HEK293 (cell line): ENCODE measurements around the gene TSNAX.

Experiments used
- FEZF1 ChIP-seq: fragments of 450-650 bp; formaldehyde crosslinking; IDR thresholded peaks from 2 replicates; pipeline ENCODE4 v1.5.1; 2016; ENCODE audit warnings: missing biosample characterization, missing genetic modification characterization
- GLIS1 ChIP-seq: fragments of 450-650 bp; formaldehyde crosslinking; IDR thresholded peaks from 2 replicates; pipeline ENCODE4 v1.5.1; 2016; ENCODE audit warnings: missing biosample characterization, missing genetic modification characterization
- SP2 ChIP-seq: fragments of 450-650 bp; formaldehyde crosslinking; IDR thresholded peaks from 2 replicates; pipeline ENCODE4 v1.5.1; 2016; ENCODE audit warnings: missing biosample characterization, missing genetic modification characterization
- WT1 ChIP-seq: fragments of 450-650 bp; formaldehyde crosslinking; IDR thresholded peaks from 2 replicates; pipeline ENCODE4 v1.5.1; 2016; ENCODE audit warnings: missing biosample characterization, missing genetic modification characterization
- ZBTB1 ChIP-seq: fragments of 450-650 bp; formaldehyde crosslinking; IDR thresholded peaks from 2 replicates; pipeline ENCODE4 v1.5.1; 2016; ENCODE audit warnings: missing biosample characterization, missing genetic modification characterization
- ZBTB7A ChIP-seq: fragments of 450-650 bp; formaldehyde crosslinking; IDR thresholded peaks from 2 replicates; pipeline ENCODE4 v1.5.1; 2016; ENCODE audit warnings: low read depth, missing biosample characterization, missing genetic modification characterization
- ZNF138 ChIP-seq: fragments of 450-650 bp; formaldehyde crosslinking; IDR thresholded peaks from 2 replicates; pipeline ENCODE4 v1.5.1; 2016; ENCODE audit warnings: missing biosample characterization, missing genetic modification characterization, borderline replicate concordance
- ZNF157 ChIP-seq: fragments of 450-650 bp; formaldehyde crosslinking; IDR thresholded peaks from 2 replicates; pipeline ENCODE4 v1.5.1; 2016; ENCODE audit warnings: missing biosample characterization, missing genetic modification characterization
- ZNF266 ChIP-seq: fragments of 450-650 bp; formaldehyde crosslinking; IDR thresholded peaks from 2 replicates; pipeline ENCODE4 v1.5.1; 2016; ENCODE audit warnings: missing biosample characterization, missing genetic modification characterization, low read depth
- ZNF292 ChIP-seq: fragments of 450-650 bp; formaldehyde crosslinking; IDR thresholded peaks from 2 replicates; pipeline ENCODE4 v1.5.1; 2016; ENCODE audit warnings: low read depth, missing biosample characterization, missing genetic modification characterization, borderline replicate concordance
- ZNF394 ChIP-seq: fragments of 450-650 bp; formaldehyde crosslinking; IDR thresholded peaks from 2 replicates; pipeline ENCODE4 v1.5.1; 2016; ENCODE audit warnings: missing biosample characterization, missing genetic modification characterization, mild to moderate bottlenecking, moderate library complexity, borderline replicate concordance
- ZNF426 ChIP-seq: fragments of 450-650 bp; formaldehyde crosslinking; IDR thresholded peaks from 2 replicates; pipeline ENCODE4 v1.5.1; 2017; ENCODE audit warnings: missing biosample characterization, missing genetic modification characterization, mild to moderate bottlenecking, inconsistent platforms, moderate library complexity
- ZNF433 ChIP-seq: fragments of 450-650 bp; formaldehyde crosslinking; IDR thresholded peaks from 2 replicates; pipeline ENCODE4 v1.5.1; 2016; ENCODE audit warnings: missing biosample characterization, missing genetic modification characterization, low read depth
- ZNF544 ChIP-seq: fragments of 450-650 bp; formaldehyde crosslinking; IDR thresholded peaks from 2 replicates; pipeline ENCODE4 v1.5.0; 2017; ENCODE audit warnings: missing biosample characterization, missing genetic modification characterization
- ZNF555 ChIP-seq: fragments of 450-650 bp; formaldehyde crosslinking; conservative IDR thresholded peaks from 2 replicates; pipeline ENCODE4 v1.5.1; 2017; ENCODE audit warnings: missing biosample characterization, mild to moderate bottlenecking, missing genetic modification characterization, inconsistent platforms
- ZNF776 ChIP-seq: fragments of 450-650 bp; formaldehyde crosslinking; IDR thresholded peaks from 2 replicates; pipeline ENCODE4 v1.5.0; 2017; ENCODE audit warnings: missing biosample characterization, missing genetic modification characterization, borderline replicate concordance
- ZNF843 ChIP-seq: fragments of 450-650 bp; formaldehyde crosslinking; IDR thresholded peaks from 2 replicates; pipeline ENCODE4 v1.5.1; 2016; ENCODE audit warnings: missing biosample characterization, missing genetic modification characterization
- TF ChIP-seq, protein P1 (sequence below): fragments of 450-650 bp; formaldehyde crosslinking; IDR thresholded peaks from 2 replicates; pipeline ENCODE4 v1.5.1; 2016; ENCODE audit warnings: missing biosample characterization, missing genetic modification characterization
- TF ChIP-seq, protein P2 (sequence below): fragments of 450-650 bp; formaldehyde crosslinking; IDR thresholded peaks from 2 replicates; pipeline ENCODE4 v1.5.1; 2017; ENCODE audit warnings: missing biosample characterization, missing genetic modification characterization
- TF ChIP-seq, protein P3 (sequence below): fragments of 450-650 bp; formaldehyde crosslinking; IDR thresholded peaks from 2 replicates; pipeline ENCODE4 v1.5.1; 2016; ENCODE audit warnings: missing biosample characterization, missing genetic modification characterization
- TF ChIP-seq, protein P4 (sequence below): fragments of 450-650 bp; formaldehyde crosslinking; IDR thresholded peaks from 2 replicates; pipeline ENCODE4 v1.5.1; 2016; ENCODE audit warnings: missing biosample characterization, missing genetic modification characterization, low read depth
- TF ChIP-seq, protein P5 (sequence below): fragments of 450-650 bp; formaldehyde crosslinking; IDR thresholded peaks from 2 replicates; pipeline ENCODE4 v1.5.1; 2016; ENCODE audit warnings: missing biosample characterization, missing genetic modification characterization, low read depth

TSNAX gene

DNA sequence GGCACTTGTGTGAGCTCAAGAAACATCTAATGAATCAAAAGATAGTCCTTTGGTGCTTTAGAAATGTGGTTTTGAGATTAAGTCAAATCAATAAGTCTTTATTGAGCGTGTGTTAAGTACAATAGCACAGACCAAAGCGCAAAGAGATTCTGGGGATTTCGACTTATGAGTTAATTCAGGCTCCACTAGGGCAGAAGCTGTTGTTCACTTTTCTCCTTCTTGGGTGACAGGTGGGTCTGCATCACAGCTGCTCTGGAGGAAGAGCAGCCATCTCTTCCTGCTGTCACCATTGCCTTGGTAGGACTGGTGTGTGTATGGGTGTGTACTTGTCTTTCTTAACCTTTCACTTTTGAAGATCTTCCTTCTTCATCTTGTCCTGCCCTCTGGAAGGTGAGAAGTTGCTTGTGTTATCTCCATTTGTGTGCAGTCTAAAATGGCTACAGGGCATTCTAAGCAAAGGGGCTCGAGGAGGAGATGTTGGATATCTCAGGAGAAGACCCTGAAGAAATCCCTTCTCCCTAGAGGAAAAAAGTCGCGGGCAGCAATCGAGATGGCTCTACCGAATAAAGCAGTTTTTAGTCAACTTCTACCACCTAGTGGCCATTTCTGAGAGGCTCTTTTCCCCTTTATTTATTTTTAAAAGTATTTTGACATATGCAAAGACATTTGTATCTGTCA is 75.3 kb downstream of the TSNAX start (continued):
- TF ChIP-seq, protein P1, sequence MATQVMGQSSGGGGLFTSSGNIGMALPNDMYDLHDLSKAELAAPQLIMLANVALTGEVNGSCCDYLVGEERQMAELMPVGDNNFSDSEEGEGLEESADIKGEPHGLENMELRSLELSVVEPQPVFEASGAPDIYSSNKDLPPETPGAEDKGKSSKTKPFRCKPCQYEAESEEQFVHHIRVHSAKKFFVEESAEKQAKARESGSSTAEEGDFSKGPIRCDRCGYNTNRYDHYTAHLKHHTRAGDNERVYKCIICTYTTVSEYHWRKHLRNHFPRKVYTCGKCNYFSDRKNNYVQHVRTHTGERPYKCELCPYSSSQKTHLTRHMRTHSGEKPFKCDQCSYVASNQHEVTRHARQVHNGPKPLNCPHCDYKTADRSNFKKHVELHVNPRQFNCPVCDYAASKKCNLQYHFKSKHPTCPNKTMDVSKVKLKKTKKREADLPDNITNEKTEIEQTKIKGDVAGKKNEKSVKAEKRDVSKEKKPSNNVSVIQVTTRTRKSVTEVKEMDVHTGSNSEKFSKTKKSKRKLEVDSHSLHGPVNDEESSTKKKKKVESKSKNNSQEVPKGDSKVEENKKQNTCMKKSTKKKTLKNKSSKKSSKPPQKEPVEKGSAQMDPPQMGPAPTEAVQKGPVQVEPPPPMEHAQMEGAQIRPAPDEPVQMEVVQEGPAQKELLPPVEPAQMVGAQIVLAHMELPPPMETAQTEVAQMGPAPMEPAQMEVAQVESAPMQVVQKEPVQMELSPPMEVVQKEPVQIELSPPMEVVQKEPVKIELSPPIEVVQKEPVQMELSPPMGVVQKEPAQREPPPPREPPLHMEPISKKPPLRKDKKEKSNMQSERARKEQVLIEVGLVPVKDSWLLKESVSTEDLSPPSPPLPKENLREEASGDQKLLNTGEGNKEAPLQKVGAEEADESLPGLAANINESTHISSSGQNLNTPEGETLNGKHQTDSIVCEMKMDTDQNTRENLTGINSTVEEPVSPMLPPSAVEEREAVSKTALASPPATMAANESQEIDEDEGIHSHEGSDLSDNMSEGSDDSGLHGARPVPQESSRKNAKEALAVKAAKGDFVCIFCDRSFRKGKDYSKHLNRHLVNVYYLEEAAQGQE (tag by site-specific recombination), result no peak
- no peak for TF ChIP-seq SP2 (tag by site-specific recombination)
- no peak; the same call in 1 of the 2 replicates for TF ChIP-seq WT1 (tag by site-specific recombination)
- no peak for TF ChIP-seq ZNF292 (tag by site-specific recombination)
- no peak for TF ChIP-seq ZNF426 (tag by site-specific recombination)
- TF ChIP-seq, protein P2, sequence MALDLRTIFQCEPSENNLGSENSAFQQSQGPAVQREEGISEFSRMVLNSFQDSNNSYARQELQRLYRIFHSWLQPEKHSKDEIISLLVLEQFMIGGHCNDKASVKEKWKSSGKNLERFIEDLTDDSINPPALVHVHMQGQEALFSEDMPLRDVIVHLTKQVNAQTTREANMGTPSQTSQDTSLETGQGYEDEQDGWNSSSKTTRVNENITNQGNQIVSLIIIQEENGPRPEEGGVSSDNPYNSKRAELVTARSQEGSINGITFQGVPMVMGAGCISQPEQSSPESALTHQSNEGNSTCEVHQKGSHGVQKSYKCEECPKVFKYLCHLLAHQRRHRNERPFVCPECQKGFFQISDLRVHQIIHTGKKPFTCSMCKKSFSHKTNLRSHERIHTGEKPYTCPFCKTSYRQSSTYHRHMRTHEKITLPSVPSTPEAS (tag by site-specific recombination), result peak; percentile 80
- TF ChIP-seq ZNF776 (tag by site-specific recombination), result no peak
- no peak for TF ChIP-seq ZNF843
- TF ChIP-seq ZNF157 (tag by site-specific recombination), result no peak
- no peak for TF ChIP-seq ZBTB7A
- TF ChIP-seq, protein P3, sequence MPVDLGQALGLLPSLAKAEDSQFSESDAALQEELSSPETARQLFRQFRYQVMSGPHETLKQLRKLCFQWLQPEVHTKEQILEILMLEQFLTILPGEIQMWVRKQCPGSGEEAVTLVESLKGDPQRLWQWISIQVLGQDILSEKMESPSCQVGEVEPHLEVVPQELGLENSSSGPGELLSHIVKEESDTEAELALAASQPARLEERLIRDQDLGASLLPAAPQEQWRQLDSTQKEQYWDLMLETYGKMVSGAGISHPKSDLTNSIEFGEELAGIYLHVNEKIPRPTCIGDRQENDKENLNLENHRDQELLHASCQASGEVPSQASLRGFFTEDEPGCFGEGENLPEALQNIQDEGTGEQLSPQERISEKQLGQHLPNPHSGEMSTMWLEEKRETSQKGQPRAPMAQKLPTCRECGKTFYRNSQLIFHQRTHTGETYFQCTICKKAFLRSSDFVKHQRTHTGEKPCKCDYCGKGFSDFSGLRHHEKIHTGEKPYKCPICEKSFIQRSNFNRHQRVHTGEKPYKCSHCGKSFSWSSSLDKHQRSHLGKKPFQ (tag by site-specific recombination), result peak; percentile 67
- TF ChIP-seq ZNF433 (tag by site-specific recombination), result no peak
- no peak for TF ChIP-seq ZNF266 (tag by site-specific recombination)
- TF ChIP-seq GLIS1 (tag by site-specific recombination), result no peak
- TF ChIP-seq ZNF555 (tag by site-specific recombination), result no peak
- TF ChIP-seq ZNF138 (tag by site-specific recombination), result no peak
- no peak for TF ChIP-seq ZNF544 (tag by site-specific recombination)
- TF ChIP-seq FEZF1, result peak; percentile 10; the same call in 1 of the 2 replicates
- TF ChIP-seq, protein P4, sequence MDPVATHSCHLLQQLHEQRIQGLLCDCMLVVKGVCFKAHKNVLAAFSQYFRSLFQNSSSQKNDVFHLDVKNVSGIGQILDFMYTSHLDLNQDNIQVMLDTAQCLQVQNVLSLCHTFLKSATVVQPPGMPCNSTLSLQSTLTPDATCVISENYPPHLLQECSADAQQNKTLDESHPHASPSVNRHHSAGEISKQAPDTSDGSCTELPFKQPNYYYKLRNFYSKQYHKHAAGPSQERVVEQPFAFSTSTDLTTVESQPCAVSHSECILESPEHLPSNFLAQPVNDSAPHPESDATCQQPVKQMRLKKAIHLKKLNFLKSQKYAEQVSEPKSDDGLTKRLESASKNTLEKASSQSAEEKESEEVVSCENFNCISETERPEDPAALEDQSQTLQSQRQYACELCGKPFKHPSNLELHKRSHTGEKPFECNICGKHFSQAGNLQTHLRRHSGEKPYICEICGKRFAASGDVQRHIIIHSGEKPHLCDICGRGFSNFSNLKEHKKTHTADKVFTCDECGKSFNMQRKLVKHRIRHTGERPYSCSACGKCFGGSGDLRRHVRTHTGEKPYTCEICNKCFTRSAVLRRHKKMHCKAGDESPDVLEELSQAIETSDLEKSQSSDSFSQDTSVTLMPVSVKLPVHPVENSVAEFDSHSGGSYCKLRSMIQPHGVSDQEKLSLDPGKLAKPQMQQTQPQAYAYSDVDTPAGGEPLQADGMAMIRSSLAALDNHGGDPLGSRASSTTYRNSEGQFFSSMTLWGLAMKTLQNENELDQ (tag by site-specific recombination), result no peak
- TF ChIP-seq, protein P5, sequence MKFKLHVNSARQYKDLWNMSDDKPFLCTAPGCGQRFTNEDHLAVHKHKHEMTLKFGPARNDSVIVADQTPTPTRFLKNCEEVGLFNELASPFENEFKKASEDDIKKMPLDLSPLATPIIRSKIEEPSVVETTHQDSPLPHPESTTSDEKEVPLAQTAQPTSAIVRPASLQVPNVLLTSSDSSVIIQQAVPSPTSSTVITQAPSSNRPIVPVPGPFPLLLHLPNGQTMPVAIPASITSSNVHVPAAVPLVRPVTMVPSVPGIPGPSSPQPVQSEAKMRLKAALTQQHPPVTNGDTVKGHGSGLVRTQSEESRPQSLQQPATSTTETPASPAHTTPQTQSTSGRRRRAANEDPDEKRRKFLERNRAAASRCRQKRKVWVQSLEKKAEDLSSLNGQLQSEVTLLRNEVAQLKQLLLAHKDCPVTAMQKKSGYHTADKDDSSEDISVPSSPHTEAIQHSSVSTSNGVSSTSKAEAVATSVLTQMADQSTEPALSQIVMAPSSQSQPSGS (tag by site-specific recombination), result no peak
- TF ChIP-seq ZNF394 (tag by site-specific recombination), result no peak
- TF ChIP-seq ZBTB1, result no peak
